Stimulated activated naive B cell treated with anti-CD40 and anti-IgM and Interleukin-4, amounts not matched to agents 10 μg/mL and 1 μg/mL and 100 μg/mL, for 72 hours (primary cell): Measurements from ENCODE around the gene ADCY5.

ENCODE experiments used
- ATAC-seq, 2 donors: fragments of 150-1000 bp; cut with Tn5 transposase; replicated peaks; 2 replicates each; pipeline ENCODE4 v1.10.0; 2021; ENCODE audit warnings: moderate library complexity in 1 of 2
- DNase-seq: peaks from one replicate; pipeline ENCODE4 v3.0.0; 2021
- H3K27ac Mint-ChIP-seq: one replicate; pipeline ENCODE4 v1.8.0; 2022; ENCODE audit warnings: mild to moderate bottlenecking, mixed read lengths
- H3K27me3 Mint-ChIP-seq, 2 donors: one replicate each; pipeline ENCODE4 v1.8.0; 2022; ENCODE audit warnings: mixed read lengths in 2 of 2
- H3K36me3 Mint-ChIP-seq, 2 donors: one replicate each; pipeline ENCODE4 v1.8.0; 2022; ENCODE audit warnings: mixed read lengths in 2 of 2, mild to moderate bottlenecking in 1 of 2
- H3K4me1 Mint-ChIP-seq, 2 donors: one replicate each; pipeline ENCODE4 v1.8.0; 2022; ENCODE audit warnings: mixed read lengths in 2 of 2, mild to moderate bottlenecking in 1 of 2
- H3K4me3 Mint-ChIP-seq, 2 donors: one replicate each; pipeline ENCODE4 v1.8.0; 2022; ENCODE audit warnings: mild to moderate bottlenecking in 2 of 2, mixed read lengths in 2 of 2, moderate library complexity in 1 of 2
- H3K9me3 Mint-ChIP-seq, 2 donors: one replicate each; pipeline ENCODE4 v1.8.0; 2022; ENCODE audit warnings: mixed read lengths in 2 of 2, mild to moderate bottlenecking in 1 of 2

Gene ADCY5

DNA sequence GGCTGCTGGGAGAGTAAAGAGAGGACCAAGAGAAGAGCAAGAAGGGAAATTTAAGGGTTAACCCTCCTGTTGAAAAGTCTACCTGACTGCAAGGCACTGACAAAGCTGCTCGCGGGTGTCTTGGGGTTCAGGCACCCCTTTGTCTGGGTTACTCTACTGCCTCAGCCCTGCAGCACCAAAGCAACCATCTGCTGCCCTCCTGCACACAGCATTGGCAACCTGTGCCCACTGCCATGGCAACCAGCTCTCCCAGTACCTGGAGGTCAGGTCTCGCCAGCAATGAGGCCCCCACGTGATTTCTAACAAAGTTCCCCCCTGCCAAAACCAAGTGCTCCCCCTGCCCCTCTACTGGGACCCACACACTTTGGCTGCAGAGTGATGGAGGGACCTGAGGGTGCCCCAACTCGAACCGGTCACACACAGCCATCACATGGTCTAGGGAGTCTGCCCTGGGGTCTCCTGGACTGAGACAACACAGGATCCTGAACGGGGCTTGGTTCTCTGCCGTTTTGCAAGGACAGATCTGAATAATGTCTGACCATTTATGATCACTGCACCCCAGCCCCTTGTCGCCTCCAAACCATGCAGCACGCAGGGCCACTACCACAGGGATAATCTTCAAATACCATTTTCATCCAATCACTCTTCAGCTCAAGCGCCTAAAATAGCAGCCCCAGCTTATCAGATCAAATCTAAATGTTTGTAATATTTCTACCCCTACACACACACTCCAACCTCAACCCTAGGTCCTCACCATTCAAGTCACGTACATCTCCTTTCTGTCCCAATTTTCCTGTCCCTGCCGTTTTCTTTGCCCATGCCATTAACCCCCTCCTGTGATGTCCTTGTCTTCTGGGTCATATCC lies 50.7 kb downstream of the ADCY5 start:
- no peaks in the 10 kb centered on the region for H3K36me3 Mint-ChIP-seq
- H3K27ac Mint-ChIP-seq, result no peak overlapping the region
- peaks cover 22 to 66% of the 10 kb centered on the region in 2 donors for H3K27me3 Mint-ChIP-seq

DNA sequence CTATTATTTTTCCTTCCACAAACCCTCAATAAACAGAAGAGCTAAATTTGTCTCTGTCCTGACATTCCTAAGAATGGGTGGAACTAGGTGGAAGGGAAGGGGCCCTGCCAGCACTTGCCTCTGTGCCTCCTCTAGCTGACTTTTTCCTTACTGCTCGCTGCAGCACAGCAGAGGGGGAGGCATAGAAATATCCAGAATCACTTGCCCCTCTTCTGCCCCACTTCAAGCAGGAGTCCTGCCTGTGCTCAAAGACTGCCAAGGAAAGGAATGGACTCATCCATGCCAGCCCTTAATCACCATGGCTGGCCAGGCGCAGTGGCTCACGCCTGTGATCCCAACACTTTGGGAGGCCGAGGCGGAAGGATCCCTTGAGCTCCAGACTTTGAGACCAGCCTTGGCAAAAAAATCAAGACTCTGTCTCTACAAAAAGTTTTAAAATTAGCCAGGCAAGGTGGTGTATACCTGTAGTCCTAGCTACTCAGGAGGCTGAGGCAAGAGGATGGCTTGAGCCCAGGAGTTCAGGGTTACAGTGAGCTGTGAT lies 51.8 kb downstream of the ADCY5 start:
- no peaks in the 10 kb centered on the region for H3K36me3 Mint-ChIP-seq
- no peak overlapping the region for H3K27ac Mint-ChIP-seq
- no peaks in the 10 kb centered on the region for H3K4me1 Mint-ChIP-seq
- no peak for ATAC-seq
- H3K4me3 Mint-ChIP-seq, result no peak overlapping the region
- DNase-seq, result no peak
- peaks cover 22 to 62% of the 10 kb centered on the region in 2 donors for H3K27me3 Mint-ChIP-seq
- H3K9me3 Mint-ChIP-seq, result no peaks in the 10 kb centered on the region

More for the DNA sequence above, 50.7 kb downstream of the ADCY5 start:
- no peak overlapping the region for H3K4me3 Mint-ChIP-seq
- H3K9me3 Mint-ChIP-seq, result no peaks in the 10 kb centered on the region
- DNase-seq, result no peak
- no peak for ATAC-seq
- H3K4me1 Mint-ChIP-seq, result no peaks in the 10 kb centered on the region

GRCh38 chr3:123396171-123397049 lies 52.5 kb downstream of the ADCY5 start:
- Mint-ChIP-seq H3K36me3 (no peaks in the 10 kb centered on the region), H3K9me3 (no peaks in the 10 kb centered on the region), H3K27me3 (peaks cover 22 to 57% of the 10 kb centered on the region in 2 donors), H3K4me1 (no peaks in the 10 kb centered on the region), H3K27ac (no peak overlapping the region), H3K4me3 (no peak overlapping the region)
- DNase-seq (no peak), ATAC-seq (no peak)

DNA sequence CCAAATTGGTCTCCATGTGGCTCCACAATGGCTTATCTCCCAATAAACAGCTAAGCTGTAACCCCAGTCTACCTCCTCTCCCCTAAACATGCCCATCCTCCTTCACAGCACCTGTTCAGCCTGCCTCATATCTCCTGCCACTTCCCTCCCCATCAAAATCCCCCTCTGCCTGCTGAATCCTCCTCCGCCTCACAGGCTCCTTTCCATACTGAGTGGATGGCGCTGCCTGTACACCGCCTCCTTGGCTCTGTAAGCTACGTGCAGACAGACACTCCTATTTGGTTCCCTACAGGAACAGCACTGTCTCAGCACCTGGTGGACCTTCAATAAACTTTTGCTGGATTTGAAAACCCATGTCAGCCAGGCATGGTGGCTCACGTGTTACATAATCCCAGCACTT lies 53.7 kb downstream of the ADCY5 start:
- no peaks in the 10 kb centered on the region for H3K9me3 Mint-ChIP-seq
- no peak overlapping the region for H3K27ac Mint-ChIP-seq
- no peak overlapping the region for H3K4me3 Mint-ChIP-seq
- H3K27me3 Mint-ChIP-seq, result peaks cover 22 to 52% of the 10 kb centered on the region in 2 donors
- no peak for DNase-seq
- ATAC-seq, result no peak
- no peaks in the 10 kb centered on the region for H3K36me3 Mint-ChIP-seq
- no peaks in the 10 kb centered on the region for H3K4me1 Mint-ChIP-seq

GRCh38 chr3:123394391-123395020 lies 54.4 kb downstream of the ADCY5 start:
- Mint-ChIP-seq H3K9me3 (no peaks in the 10 kb centered on the region), H3K4me1 (no peaks in the 10 kb centered on the region), H3K36me3 (no peaks in the 10 kb centered on the region), H3K27ac (no peak overlapping the region), H3K4me3 (no peak overlapping the region), H3K27me3 (peaks cover 18 to 47% of the 10 kb centered on the region in 2 donors)
- ATAC-seq, result no peak
- no peak for DNase-seq

GRCh38 chr3:123392871-123393620 lies 55.8 kb downstream of the ADCY5 start:
- Mint-ChIP-seq H3K27ac (no peak overlapping the region), H3K4me3 (no peak overlapping the region), H3K27me3 (peaks cover 21 to 38% of the 10 kb centered on the region in 2 donors), H3K36me3 (no peaks in the 10 kb centered on the region), H3K9me3 (no peaks in the 10 kb centered on the region), H3K4me1 (no peaks in the 10 kb centered on the region)
- DNase-seq (no peak), ATAC-seq (no peak)

DNA sequence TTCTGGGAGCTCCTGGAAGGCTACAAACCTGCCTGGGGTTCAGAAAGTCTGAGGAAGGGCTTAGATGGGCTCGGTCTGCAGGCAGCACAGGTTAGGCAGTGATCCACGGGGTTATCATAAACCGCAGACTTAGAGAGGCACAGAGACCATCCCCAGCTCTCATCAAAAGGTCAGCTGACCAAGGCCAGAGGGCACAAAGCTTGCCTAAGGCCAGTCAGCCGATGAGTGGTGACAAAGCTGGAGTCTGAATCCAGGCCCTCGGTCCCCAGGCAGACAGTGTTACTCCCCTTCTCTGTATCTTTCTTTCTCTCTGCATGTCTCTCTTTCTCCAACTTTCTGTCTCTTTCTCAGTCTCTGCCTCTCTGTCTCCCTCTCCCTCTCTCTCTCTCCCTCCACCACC lies 56.5 kb downstream of the ADCY5 start:
- ATAC-seq, result no peak
- H3K36me3 Mint-ChIP-seq, result no peaks in the 10 kb centered on the region
- H3K27ac Mint-ChIP-seq, result no peak overlapping the region
- no peak for DNase-seq
- H3K27me3 Mint-ChIP-seq, result peaks cover 27 to 31% of the 10 kb centered on the region in 2 donors
- no peaks in the 10 kb centered on the region for H3K9me3 Mint-ChIP-seq
- H3K4me3 Mint-ChIP-seq, result no peak overlapping the region
- H3K4me1 Mint-ChIP-seq, result no peaks in the 10 kb centered on the region

DNA sequence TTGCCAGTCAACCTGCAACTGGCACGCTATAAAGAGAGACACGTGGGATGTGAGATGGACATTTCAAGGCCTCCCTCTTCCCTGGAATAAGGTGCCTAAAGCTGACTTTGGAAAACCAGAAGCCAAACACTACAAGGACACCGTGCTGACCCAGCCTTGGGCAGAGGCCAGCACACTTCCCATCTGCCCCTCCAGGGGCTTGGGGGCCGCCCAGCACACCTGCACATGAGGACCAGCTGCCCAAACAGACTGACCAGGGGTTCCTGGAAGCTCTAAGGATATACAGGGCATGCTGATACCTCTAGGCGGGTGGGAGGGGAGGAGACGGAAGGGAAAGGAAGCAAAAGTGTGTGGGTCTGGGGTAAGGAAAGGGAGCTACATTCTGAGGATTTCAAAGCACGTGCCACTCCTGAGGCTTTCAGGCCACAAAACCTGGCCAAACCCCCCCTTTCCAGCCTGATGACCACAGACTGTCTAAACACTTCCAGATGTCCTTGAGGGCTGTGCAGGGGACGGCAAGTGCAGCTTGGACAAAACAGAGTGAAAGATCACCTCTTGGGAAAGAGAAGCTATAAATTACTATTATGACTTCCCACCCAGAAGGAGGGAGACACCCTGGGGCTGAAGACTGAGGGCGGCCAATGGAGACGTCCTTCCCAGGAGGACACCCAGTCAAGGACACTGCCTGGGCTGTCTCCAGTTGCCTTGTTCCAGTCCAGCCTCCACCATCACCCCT lies 57.9 kb downstream of the ADCY5 start:
- Mint-ChIP-seq H3K36me3 (no peaks in the 10 kb centered on the region), H3K27me3 (peaks cover 26 to 30% of the 10 kb centered on the region in 2 donors), H3K9me3 (no peaks in the 10 kb centered on the region), H3K4me3 (no peak overlapping the region), H3K4me1 (no peaks in the 10 kb centered on the region), H3K27ac (no peak overlapping the region)
- DNase-seq, result no peak
- ATAC-seq, result no peak

- H3K9me3 Mint-ChIP-seq, result no peaks in the 10 kb centered on the region
- H3K27ac Mint-ChIP-seq, result no peak overlapping the region
- H3K4me3 Mint-ChIP-seq, result no peak overlapping the region
- DNase-seq, result no peak
- ATAC-seq, result no peak
- no peaks in the 10 kb centered on the region for H3K36me3 Mint-ChIP-seq
- no peaks in the 10 kb centered on the region for H3K4me1 Mint-ChIP-seq
- peaks cover 19 to 22% of the 10 kb centered on the region in 2 donors for H3K27me3 Mint-ChIP-seq
Observed at GRCh38 chr3:123389628-123389918, 59.3 kb downstream of the ADCY5 start.

DNA sequence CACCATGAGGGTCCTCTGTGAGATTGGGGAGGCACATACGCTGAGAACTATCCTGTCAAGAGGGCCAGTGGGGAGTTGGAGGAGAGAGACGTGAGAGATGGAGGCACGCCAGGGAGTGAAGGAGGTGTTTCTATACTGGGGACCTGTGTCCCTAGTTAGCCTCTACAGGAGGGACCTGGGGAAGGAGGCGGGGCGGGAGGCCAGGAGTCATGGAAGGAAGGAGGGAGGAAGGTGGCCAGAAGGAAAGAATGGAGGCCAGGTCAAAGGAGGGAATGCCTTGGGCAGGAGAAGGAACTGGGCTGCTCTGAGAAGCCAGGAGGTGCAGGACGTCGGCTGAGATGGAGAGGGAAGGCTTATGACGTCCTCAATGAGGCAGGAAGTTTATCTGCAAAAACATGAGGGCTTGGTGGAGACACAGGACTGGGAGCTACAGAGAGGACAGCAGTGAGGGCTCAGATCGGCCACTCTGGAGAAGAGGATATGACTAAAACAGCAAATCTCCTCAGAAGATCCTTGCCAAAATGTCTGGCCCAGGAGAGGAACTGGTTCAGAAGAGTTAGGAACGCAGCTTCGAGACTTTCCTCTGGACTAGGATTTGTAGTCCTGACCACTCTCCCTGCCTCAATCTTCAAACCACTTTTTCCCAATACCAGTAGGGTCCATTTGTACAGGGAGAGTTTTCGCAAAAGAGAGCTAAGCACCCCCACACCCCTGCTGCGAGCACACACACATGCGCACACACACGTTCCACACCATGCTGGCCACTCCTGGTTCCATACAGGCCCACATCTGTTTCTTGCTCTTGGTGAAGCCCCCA lies 59.9 kb downstream of the ADCY5 start:
- no peak for DNase-seq
- Mint-ChIP-seq H3K36me3 (no peaks in the 10 kb centered on the region), H3K4me1 (no peaks in the 10 kb centered on the region), H3K4me3 (no peak overlapping the region), H3K27me3 (peaks cover 18 to 19% of the 10 kb centered on the region in 2 donors), H3K27ac (no peak overlapping the region), H3K9me3 (no peaks in the 10 kb centered on the region)
- no peak for ATAC-seq

DNA sequence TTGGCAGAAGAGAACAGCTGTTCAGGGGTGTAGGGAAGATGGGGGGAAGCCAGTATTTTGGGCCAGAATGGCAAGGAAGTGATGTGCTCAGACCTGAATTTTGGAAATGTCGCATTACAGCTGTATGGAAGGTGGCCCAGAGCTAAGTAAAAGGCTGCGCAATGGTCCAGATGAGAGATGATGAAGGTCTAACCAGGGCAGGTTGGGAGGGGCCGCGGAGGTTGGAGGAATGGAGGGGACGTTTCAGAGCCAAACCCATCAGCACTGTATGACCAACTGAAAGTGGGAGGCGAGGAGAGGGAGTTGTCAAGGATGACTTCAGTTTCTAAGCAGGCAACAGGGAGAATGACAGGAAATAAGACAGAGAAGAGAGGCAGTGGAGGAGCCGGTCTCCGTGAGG lies 60.8 kb downstream of the ADCY5 start:
- peaks cover 18 to 22% of the 10 kb centered on the region in 2 donors for H3K27me3 Mint-ChIP-seq
- no peaks in the 10 kb centered on the region for H3K9me3 Mint-ChIP-seq
- no peaks in the 10 kb centered on the region for H3K4me1 Mint-ChIP-seq
- no peak overlapping the region for H3K4me3 Mint-ChIP-seq
- ATAC-seq (no peak), DNase-seq (no peak)
- no peaks in the 10 kb centered on the region for H3K36me3 Mint-ChIP-seq
- no peak overlapping the region for H3K27ac Mint-ChIP-seq

GRCh38 chr3:123387532-123387931 lies 61.4 kb downstream of the ADCY5 start:
- DNase-seq (no peak), ATAC-seq (no peak)
- Mint-ChIP-seq H3K4me1 (no peaks in the 10 kb centered on the region), H3K9me3 (no peaks in the 10 kb centered on the region), H3K36me3 (no peaks in the 10 kb centered on the region), H3K27ac (no peak overlapping the region), H3K27me3 (peaks cover 18 to 22% of the 10 kb centered on the region in 2 donors), H3K4me3 (no peak overlapping the region)
